GM19035 (cell line): ENCODE measurements around the gene TRIM45.

Experiments
- ATAC-seq: cut with Tn5 transposase; IDR thresholded peaks from one replicate; pipeline ENCODE4 v1.9.1; 2021; ENCODE audit not compliant: unreplicated experiment

TRIM45 gene

GRCh38 chr1:117101334-117101733, 20.2 kb downstream of the TRIM45 start:
- no peak for ATAC-seq

- no peak for ATAC-seq
Observed at GRCh38 chr1:117098287-117098890, 23.2 kb downstream of the TRIM45 start.

- ATAC-seq: no peak
Observed at GRCh38 chr1:117097443-117097842, 24.1 kb downstream of the TRIM45 start.

- no peak for ATAC-seq
Observed at GRCh38 chr1:117096951-117097408, 24.6 kb downstream of the TRIM45 start.

- ATAC-seq: no peak
Observed at GRCh38 chr1:117094841-117095604, 26.5 kb downstream of the TRIM45 start.

GRCh38 chr1:117093870-117094621, 27.5 kb downstream of the TRIM45 start:
- peak; percentile 75 for ATAC-seq

GRCh38 chr1:117093091-117093534, 28.4 kb downstream of the TRIM45 start:
- ATAC-seq: no peak

GRCh38 chr1:117092594-117092993, 29.0 kb downstream of the TRIM45 start:
- ATAC-seq: no peak

GRCh38 chr1:117089996-117090395, 31.6 kb downstream of the TRIM45 start:
- ATAC-seq: no peak

GRCh38 chr1:117087686-117088085, 33.9 kb downstream of the TRIM45 start:
- ATAC-seq: no peak

- ATAC-seq: no peak
Observed at GRCh38 chr1:117084231-117084630, 37.3 kb downstream of the TRIM45 start.

GRCh38 chr1:117079737-117080136, 41.8 kb downstream of the TRIM45 start:
- no peak for ATAC-seq

GRCh38 chr1:117077267-117077666, 44.3 kb downstream of the TRIM45 start:
- ATAC-seq: no peak

- no peak for ATAC-seq
Observed at GRCh38 chr1:117076648-117077047, 44.9 kb downstream of the TRIM45 start.

- ATAC-seq: no peak
Observed at GRCh38 chr1:117070124-117070523, 51.4 kb downstream of the TRIM45 start.

- no peak for ATAC-seq
Observed at GRCh38 chr1:117069220-117069844, 52.2 kb downstream of the TRIM45 start.

GRCh38 chr1:117068580-117068979, 53.0 kb downstream of the TRIM45 start:
- ATAC-seq: no peak

- peak; percentile 71 for ATAC-seq
Observed at GRCh38 chr1:117067533-117068370, 53.8 kb downstream of the TRIM45 start.

- ATAC-seq: no peak
Observed at GRCh38 chr1:117066367-117066766, 55.2 kb downstream of the TRIM45 start.

- no peak for ATAC-seq
Observed at GRCh38 chr1:117061986-117062415, 59.5 kb downstream of the TRIM45 start.
